ENCODE measurements around the gene RSPRY1.

The RSPRY1 gene

DNA sequence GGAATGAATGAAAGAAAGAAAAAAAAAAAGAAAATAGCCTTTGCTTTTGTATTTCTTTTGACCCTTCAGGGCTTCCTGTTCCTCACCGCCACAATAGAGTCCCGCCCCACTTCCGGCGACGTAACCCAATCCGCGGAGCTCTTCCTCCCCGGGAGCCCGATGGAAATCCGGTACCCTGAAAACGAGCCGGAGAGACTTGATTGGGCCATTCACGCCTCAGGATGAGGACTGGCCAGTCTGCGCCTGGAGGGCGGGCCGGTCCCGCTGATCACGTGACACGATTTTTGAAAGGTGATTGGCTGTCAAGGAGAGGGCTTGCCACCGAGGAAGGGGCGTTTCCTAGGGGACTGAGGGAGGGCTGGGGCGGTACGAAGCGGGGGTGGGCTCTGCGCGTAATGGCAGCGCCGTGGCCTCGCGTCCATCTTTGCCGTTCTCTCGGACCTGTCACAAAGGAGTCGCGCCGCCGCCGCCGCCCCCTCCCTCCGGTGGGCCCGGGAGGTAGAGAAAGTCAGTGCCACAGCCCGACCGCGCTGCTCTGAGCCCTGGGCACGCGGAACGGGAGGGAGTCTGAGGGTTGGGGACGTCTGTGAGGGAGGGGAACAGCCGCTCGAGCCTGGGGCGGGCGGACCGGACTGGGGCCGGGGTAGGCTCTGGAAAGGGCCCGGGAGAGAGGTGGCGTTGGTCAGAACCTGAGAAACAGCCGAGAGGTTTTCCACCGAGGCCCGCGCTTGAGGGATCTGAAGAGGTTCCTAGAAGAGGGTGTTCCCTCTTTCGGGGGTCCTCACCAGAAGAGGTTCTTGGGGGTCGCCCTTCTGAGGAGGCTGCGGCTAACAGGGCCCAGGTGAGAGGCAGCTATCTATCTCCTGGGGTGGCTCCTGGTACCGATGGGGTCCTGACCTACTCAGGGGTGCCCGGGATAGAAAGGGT is at the start of gene RSPRY1, which contains the start of gene PSME3IP1:
RSPRY1 (plus strand) TSS at position 385 of the 927 bp plus-strand sequence. CDS start 18,330 bp downstream, outside the sequence.
PSME3IP1 (minus strand) TSS at position 95 of the 927 bp plus-strand sequence. CDS start 12,185 bp downstream, outside the sequence.
- peak; percentile 99 for DNase-seq

DNA sequence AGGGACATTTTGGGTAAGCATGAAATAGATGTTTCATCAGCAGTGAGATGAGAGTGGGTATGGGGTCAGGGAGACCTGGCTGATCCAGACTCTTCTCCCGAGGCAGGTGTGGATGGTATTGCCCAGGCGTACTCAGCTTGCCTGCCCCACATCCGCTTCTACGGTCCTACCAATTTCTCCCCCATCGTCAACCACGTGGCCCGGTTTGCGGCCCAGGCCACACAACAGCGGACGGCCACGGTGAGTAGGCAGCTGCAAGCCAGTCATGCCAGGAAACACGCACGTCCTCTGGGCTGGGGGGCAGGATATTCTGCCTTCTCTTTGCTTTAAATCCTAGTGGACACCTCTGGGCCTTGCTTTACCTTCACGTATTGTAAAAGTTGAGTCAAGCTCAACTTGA is 49.1 kb upstream of the RSPRY1 start:
- no peak for DNase-seq

DNA sequence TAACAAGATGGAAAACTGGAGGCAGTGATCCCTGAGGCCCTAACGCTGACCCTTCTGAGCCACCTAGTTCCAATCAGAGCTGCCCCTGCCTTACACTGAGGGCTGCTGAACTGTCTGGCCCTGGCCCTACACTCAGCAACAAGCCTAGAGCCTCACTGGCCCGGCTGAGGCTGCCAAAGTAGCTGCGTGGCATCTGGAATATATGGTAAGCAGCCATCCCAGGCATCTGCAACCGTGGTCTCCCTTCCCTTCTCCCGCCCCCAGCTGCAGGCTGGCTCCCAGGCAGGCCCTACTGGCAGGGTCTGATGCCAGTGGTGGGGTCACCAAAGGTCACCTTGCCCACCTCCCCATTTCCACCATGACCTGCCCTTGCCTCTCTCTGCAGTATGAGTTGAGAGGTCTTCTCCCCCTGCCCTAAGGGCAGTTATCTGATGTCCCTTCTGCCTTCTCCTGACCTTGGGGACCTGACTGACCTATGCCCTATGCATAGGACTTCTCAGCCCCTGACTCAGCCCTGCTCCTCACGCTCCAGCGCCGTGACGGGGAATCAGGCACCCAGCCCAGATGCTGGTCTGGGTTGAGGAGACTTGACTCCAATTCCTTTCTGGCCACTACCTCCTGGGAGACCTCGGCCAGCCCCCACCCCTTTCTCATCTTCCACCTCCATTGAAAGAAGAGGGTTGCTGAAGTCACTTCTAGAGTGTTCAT is 48.4 kb upstream of the RSPRY1 start:
- no peak for DNase-seq

DNA sequence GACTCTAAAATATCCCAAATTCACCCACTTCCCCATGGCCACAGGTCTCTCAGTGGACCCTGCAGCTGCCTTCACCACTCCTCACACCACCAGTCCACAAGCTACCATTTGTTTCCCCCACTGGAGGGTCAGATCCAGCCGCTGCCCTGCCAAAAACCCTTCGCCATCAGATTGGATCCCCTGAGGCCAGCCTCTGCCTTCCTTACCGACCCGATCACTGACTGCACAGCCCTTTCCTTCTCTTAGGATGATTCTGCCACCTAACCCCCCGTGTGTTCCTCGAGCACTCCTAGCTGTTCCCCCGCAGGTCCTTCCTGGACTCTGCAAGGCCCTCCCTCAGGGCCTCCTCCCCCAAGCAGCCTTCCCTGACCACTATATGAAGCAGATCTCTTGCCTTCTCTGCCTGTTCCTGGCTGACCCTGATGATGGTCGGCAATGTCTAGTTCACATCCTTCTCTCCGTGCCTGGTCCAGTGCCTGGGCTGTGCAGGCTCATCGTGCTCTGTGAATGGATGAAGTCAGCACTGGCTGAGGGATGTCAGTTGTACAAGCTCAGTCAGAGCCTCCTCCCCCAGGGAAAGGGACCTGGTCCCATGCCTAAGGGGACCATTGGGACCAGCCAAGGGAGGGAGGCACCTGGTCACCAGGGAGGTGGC is 47.7 kb upstream of the RSPRY1 start:
- no peak for DNase-seq

DNA sequence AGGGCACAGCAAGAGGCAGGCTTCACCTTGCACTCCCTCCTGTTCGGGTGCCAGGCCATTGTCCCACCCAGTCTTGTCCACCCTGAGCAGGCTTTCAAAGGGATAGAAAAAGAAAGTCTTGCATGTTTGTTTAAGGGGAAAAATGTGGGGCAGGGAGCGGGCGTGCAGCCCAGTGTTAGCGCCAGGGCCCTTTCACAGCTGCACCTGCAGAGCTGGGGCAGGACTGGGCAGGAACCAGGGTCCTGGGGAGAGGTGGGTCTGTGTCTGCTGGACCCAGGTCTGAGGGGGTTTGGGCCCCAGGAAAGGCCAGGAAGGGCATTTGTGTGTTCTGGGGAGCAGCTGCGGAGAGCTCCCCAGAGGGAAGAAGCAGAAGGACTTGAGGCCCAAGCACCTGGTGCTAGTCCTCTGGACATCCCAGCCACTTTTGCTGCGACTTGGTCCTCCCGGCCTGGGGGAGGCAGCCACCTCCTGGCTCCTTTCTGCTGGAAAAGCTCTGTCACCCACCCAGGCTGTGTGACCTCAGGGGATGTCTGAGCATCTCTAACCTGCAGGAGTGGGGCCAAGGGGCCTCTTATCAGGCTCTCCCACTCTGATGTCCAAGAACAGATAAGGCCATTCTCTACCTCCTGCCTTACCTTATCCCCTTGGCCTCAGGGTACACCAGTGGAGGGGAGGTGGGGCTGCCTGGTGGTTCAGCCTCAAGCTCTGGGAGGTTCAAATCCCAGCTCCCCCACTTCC is 45.0 kb upstream of the RSPRY1 start:
- no peak for DNase-seq

GRCh38 chr16:57141822-57142631 is 44.1 kb upstream of the RSPRY1 start:
- DNase-seq = peak; percentile 32

- no peak for DNase-seq
Observed at GRCh38 chr16:57143149-57143921, 42.8 kb upstream of the RSPRY1 start.

GRCh38 chr16:57144027-57144426 is 42.1 kb upstream of the RSPRY1 start:
- no peak for DNase-seq

- no peak for DNase-seq
Observed at GRCh38 chr16:57145046-57146021, 40.8 kb upstream of the RSPRY1 start.

- DNase-seq = no peak
Observed at GRCh38 chr16:57146040-57146647, 40.0 kb upstream of the RSPRY1 start.

GRCh38 chr16:57146735-57147134 is 39.4 kb upstream of the RSPRY1 start:
- no peak for DNase-seq

DNA sequence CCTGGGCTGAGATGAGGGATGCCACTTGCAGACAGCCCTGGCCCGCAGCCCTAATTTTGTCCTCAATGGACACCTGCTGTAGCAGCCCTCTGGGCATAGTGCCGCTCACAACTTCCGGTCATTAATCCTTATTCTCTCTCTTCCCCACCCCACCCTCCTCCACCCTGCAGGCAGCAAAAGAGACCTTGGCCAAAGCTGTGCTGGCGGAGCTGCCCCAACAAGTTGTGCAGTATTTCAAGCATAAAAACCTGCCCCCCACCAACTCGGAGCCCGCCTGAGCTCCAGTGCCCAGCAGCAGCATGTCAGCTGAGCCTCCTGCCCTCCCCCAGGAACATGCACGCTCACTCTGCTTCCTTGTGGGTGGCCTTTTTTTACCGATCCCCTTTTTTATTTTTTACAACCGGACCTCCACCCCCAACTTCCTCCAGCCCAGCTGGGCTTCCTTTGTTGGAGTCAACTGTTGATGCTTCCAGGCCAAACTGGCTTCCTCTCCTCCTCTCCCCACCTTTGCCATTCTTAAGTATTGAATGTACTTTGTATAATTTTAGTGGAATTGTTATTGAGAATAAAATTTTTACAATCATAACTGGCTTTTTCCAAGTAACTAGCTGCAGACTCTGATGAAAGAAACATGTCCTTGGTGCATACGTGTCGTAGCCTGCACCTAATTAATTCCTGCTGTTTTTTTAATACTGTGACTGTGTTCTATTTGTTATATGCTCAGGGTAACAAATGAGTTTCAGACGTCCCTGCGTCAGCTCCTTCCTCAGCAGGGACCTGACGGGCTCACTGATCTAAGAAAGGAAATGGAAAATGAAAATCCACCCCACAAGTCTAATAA is 38.5 kb upstream of the RSPRY1 start:
- no peak for DNase-seq

GRCh38 chr16:57148481-57148880 is 37.6 kb upstream of the RSPRY1 start:
- no peak for DNase-seq

DNA sequence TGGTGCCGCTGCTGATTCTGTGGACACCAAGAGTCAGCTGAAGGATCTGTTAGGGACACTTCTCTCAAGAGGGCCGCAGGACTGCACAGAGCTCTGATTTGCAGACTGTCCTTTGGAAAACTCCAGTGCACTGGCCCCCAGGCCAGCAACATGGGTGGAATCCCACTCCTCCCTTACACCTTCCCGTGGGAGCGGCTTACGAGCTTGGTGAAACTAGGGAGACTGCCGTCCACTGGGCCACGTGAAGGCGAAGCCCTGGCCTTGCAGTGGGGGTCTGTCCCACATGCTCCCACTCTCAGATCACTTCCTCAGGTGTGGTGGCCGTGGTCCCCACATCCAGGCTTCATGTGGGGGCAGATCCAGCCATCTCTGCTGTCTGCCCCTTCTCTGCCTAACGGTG is 36.7 kb upstream of the RSPRY1 start:
- no peak for DNase-seq

- no peak for DNase-seq
Observed at GRCh38 chr16:57150682-57151330, 35.3 kb upstream of the RSPRY1 start.

- no peak for DNase-seq
Observed at GRCh38 chr16:57151369-57151768, 34.8 kb upstream of the RSPRY1 start.
